Hepatocyte (in vitro differentiated cells): ENCODE data around the gene GNA14. TPM values are rescaled to one million over a fixed set of nuclear protein-coding genes. Genes with fewer than 3 reads are reported as not detected.
"Not testable (repeated sequence)": the region's sequence is repeated elsewhere in the genome, so short reads cannot be mapped to it uniquely, and the experiment has no call there.

Source experiments
- DNase-seq: peaks from one replicate; pipeline ENCODE4 v3.0.0-alpha.2; 2016; ENCODE audit warnings: low spot score
- H2AFZ ChIP-seq: fragments of 200-600 bp; sonication (generic); 2 replicates; pipeline ENCODE4 v1.6.0; 2016; ENCODE audit warnings: antibody characterized with exemption, mild to moderate bottlenecking
- H3K27ac ChIP-seq: fragments of 200-600 bp; sonication (generic); 2 replicates; pipeline ENCODE4 v1.5.1; 2016; ENCODE audit warnings: mild to moderate bottlenecking
- H3K27me3 ChIP-seq: fragments of 200-600 bp; sonication (generic); 2 replicates; pipeline ENCODE4 v1.6.1; 2016
- H3K36me3 ChIP-seq: fragments of 200-600 bp; sonication (generic); replicated peaks from 2 replicates; pipeline ENCODE4 v1.5.1; 2016; ENCODE audit warnings: low read depth; ENCODE audit not compliant: insufficient read depth
- H3K4me1 ChIP-seq: fragments of 200-600 bp; sonication (generic); 2 replicates; pipeline ENCODE4 v1.5.1; 2016; ENCODE audit warnings: mild to moderate bottlenecking, moderate library complexity; ENCODE audit not compliant: insufficient read depth
- H3K4me2 ChIP-seq: fragments of 200-600 bp; sonication (generic); 2 replicates; pipeline ENCODE4 v1.6.0; 2016
- H3K4me3 ChIP-seq: fragments of 200-600 bp; sonication (generic); 2 replicates; pipeline ENCODE4 v1.5.1; 2016; ENCODE audit warnings: mild to moderate bottlenecking
- H3K79me2 ChIP-seq: fragments of 200-600 bp; sonication (generic); 2 replicates; pipeline ENCODE4 v1.6.0; 2017; ENCODE audit warnings: mild to moderate bottlenecking
- H3K9me2 ChIP-seq: fragments of 200-600 bp; sonication (generic); replicated peaks from 2 replicates; pipeline ENCODE4 v1.6.0; 2017; ENCODE audit warnings: mild to moderate bottlenecking; ENCODE audit not compliant: insufficient read depth
- H3K9me3 ChIP-seq: fragments of 200-600 bp; sonication (generic); 2 replicates; pipeline ENCODE4 v1.5.1; 2016; ENCODE audit warnings: low read depth, mild to moderate bottlenecking
- H4K20me1 ChIP-seq: fragments of 200-600 bp; sonication (generic); 2 replicates; pipeline ENCODE4 v1.6.0; 2016; ENCODE audit warnings: mild to moderate bottlenecking; ENCODE audit not compliant: insufficient read depth, poor library complexity, severe bottlenecking
- CTCF ChIP-seq: fragments of 200-600 bp; sonication (generic); IDR thresholded peaks from 2 replicates; pipeline ENCODE4 v1.5.1; 2016; ENCODE audit warnings: antibody characterized with exemption, mild to moderate bottlenecking; ENCODE audit not compliant: poor library complexity
- EZH2 ChIP-seq: fragments of 200-600 bp; sonication (generic); IDR thresholded peaks from 2 replicates; pipeline ENCODE4 v1.6.1; 2016; ENCODE audit warnings: antibody characterized with exemption, mild to moderate bottlenecking, borderline replicate concordance
- EZH2phosphoT487 ChIP-seq: fragments of 200-600 bp; sonication (generic); IDR thresholded peaks from one replicate; pipeline ENCODE4 v1.6.1; 2018; ENCODE audit warnings: antibody characterized with exemption, mild to moderate bottlenecking, low read depth, moderate library complexity; ENCODE audit not compliant: unreplicated experiment, severe bottlenecking
- WGBS: methylation state at CpG from one replicate; pipeline ENCODE4 v1.1.6; 2016; ENCODE audit warnings: low lambda C conversion rate; ENCODE audit errors: missing lambda C conversion rate; 5-methylcytosine and 5-hydroxymethylcytosine counted together
- polyA plus RNA-seq: library from polyadenylated mRNA; unstranded; fragments of >200 nt; fragmentation: Nextera tagmentation; extraction: Ambion mirVana; gene quantifications from 2 replicates; pipeline ENCODE4 v1.2.1, GENCODE V29; 2016
- total RNA-seq: library from RNA; depleted of rRNA; stranded (reverse); fragments of >200 nt; gene quantifications from 2 replicates; pipeline ENCODE4 v1.2.3, GENCODE V29; 2014

GNA14 gene
- total and polyA plus RNA-seq, 2 experiments from 2014 or later = 1.2 to 3.1 TPM

- H4K20me1 ChIP-seq = no peaks in the 10 kb centered on the region
- H2AFZ ChIP-seq = no peak overlapping the region
- DNase-seq = no peak
- H3K36me3 ChIP-seq = no peaks in the 10 kb centered on the region
- no peak overlapping the region for H3K4me2 ChIP-seq
- H3K4me1 ChIP-seq = peaks cover 3% of the 10 kb centered on the region
- no peaks in the 10 kb centered on the region for H3K9me2 ChIP-seq
- H3K4me3 ChIP-seq = no peak overlapping the region
- H3K27ac ChIP-seq = no peak overlapping the region
- no peak for TF ChIP-seq EZH2phosphoT487
- TF ChIP-seq CTCF = no peak
- TF ChIP-seq EZH2 = no peak
- H3K27me3 ChIP-seq = peaks cover 33% of the 10 kb centered on the region
- no peaks in the 10 kb centered on the region for H3K79me2 ChIP-seq
- H3K9me3 ChIP-seq = no peaks in the 10 kb centered on the region
- WGBS = 96% methylated on average over 5 of the region's 5 CpGs
Observed at GRCh38 chr9:77643871-77644270, 4.3 kb downstream of the GNA14 start.

GRCh38 chr9:77640741-77641580 is 7.2 kb downstream of the GNA14 start:
- H3K27ac ChIP-seq = no peak overlapping the region
- H3K9me3 ChIP-seq = no peaks in the 10 kb centered on the region
- H3K79me2 ChIP-seq = no peaks in the 10 kb centered on the region
- H3K27me3 ChIP-seq = peaks cover 6% of the 10 kb centered on the region
- no peak for DNase-seq
- H3K4me3 ChIP-seq = no peak overlapping the region
- TF ChIP-seq EZH2 = no peak
- no peak for TF ChIP-seq EZH2phosphoT487
- TF ChIP-seq CTCF = no peak
- no peak overlapping the region for H2AFZ ChIP-seq
- 71% methylated on average over 8 of the region's 8 CpGs for WGBS
- no peaks in the 10 kb centered on the region for H4K20me1 ChIP-seq
- H3K4me2 ChIP-seq = no peak overlapping the region
- no peaks in the 10 kb centered on the region for H3K4me1 ChIP-seq
- no peaks in the 10 kb centered on the region for H3K36me3 ChIP-seq
- no peaks in the 10 kb centered on the region for H3K9me2 ChIP-seq

GRCh38 chr9:77632652-77633051 is 15.5 kb downstream of the GNA14 start:
- Histone ChIP-seq H4K20me1 (no peaks in the 10 kb centered on the region), H3K9me3 (no peaks in the 10 kb centered on the region), H3K4me3 (no peak overlapping the region), H2AFZ (no peak overlapping the region), H3K9me2 (no peaks in the 10 kb centered on the region), H3K27ac (no peak overlapping the region), H3K4me1 (no peaks in the 10 kb centered on the region), H3K4me2 (no peak overlapping the region), H3K27me3 (no peaks in the 10 kb centered on the region), H3K79me2 (no peaks in the 10 kb centered on the region), H3K36me3 (no peaks in the 10 kb centered on the region)
- TF ChIP-seq EZH2 (no peak), EZH2phosphoT487 (no peak), CTCF (no peak)
- 95% methylated on average over 5 of the region's 5 CpGs for WGBS
- no peak for DNase-seq

- not testable (repeated sequence) for H3K27me3 ChIP-seq
- WGBS = 91% methylated on average over 4 of the region's 4 CpGs
Observed at GRCh38 chr9:77628864-77629263, 19.3 kb downstream of the GNA14 start.

More at GRCh38 chr9:77628864-77629263, 19.3 kb downstream of the GNA14 start:
- not testable (repeated sequence) for H3K4me1 ChIP-seq, H2AFZ ChIP-seq, H3K9me2 ChIP-seq, H3K4me2 ChIP-seq, H3K27ac ChIP-seq, H3K36me3 ChIP-seq, H3K4me3 ChIP-seq, H4K20me1 ChIP-seq, H3K9me3 ChIP-seq, H3K79me2 ChIP-seq, DNase-seq
